Prostate gland (tissue), 2 donors: ENCODE measurements around the gene TTLL5.

Source experiments
- POLR2AphosphoS5 ChIP-seq: sonication (generic); formaldehyde crosslinking; IDR thresholded peaks from one replicate; pipeline ENCODE4 v1.6.1; 2017; ENCODE audit warnings: antibody characterized with exemption
- TF ChIP-seq, protein P1 (sequence below), 4 experiments: fragments of 200-600 bp in 2 of 4; fragments of 450-650 bp in 2 of 4; sonication (generic) in 2 of 4; IDR thresholded peaks; 1 replicate in 3 of 4; 2 replicates in 1 of 4; pipeline ENCODE4 v1.5.1; 2016 to 2019; ENCODE audit warnings: antibody characterized with exemption in 4 of 4, mild to moderate bottlenecking in 2 of 4, moderate library complexity in 2 of 4

DNA sequence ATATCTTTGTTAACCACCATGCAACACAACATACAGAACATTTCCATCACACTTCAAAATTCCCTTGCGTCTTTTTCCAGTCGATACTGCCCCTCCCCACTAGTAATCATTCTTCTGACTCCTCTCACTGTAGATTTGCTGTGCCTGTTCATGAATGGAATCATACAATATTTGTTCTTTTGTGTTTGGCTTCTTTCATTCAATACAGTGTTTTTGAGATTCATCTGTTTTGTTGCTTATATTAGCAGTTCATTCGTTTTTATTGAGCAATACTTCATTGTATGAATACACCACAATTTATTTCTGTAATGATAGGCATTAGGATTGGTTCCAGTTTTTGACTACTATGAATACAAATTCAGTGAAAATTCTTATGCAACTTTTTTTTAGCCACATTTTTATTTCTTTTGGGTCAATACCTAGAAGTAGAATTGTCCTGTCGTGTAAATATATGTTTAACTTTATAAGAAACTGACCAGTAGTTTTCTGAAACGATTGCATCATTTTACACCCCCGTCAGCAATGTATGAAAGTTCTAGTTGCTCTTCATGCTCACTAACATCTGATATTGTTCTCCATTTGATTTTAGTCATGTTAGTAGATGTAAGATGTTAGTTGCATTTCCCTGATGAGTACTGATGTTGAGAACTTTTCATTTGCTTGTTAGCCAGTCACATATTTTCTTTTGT, 193.2 kb downstream of the TTLL5 start:
- TF ChIP-seq, protein P1, sequence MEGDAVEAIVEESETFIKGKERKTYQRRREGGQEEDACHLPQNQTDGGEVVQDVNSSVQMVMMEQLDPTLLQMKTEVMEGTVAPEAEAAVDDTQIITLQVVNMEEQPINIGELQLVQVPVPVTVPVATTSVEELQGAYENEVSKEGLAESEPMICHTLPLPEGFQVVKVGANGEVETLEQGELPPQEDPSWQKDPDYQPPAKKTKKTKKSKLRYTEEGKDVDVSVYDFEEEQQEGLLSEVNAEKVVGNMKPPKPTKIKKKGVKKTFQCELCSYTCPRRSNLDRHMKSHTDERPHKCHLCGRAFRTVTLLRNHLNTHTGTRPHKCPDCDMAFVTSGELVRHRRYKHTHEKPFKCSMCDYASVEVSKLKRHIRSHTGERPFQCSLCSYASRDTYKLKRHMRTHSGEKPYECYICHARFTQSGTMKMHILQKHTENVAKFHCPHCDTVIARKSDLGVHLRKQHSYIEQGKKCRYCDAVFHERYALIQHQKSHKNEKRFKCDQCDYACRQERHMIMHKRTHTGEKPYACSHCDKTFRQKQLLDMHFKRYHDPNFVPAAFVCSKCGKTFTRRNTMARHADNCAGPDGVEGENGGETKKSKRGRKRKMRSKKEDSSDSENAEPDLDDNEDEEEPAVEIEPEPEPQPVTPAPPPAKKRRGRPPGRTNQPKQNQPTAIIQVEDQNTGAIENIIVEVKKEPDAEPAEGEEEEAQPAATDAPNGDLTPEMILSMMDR (IDR thresholded peaks at IDR 0.05) = no peak
- no peak for TF ChIP-seq POLR2AphosphoS5
